Endodermal cell (in vitro differentiated cells): ENCODE measurements around the gene RYK. TPM values are rescaled to one million over a fixed set of nuclear protein-coding genes. Genes with fewer than 3 reads are reported as not detected.
A peak's percentile ranks its signal among the peaks of the same experiment; 100 is the strongest.

ENCODE experiments used
- DNase-seq: peaks from one replicate; pipeline ENCODE4 v3.0.0-alpha.2; 2017
- H3K27ac ChIP-seq: 2 replicates; pipeline ENCODE4 v1.5.1; 2013; ENCODE audit warnings: mild to moderate bottlenecking, low read depth, low read length, moderate library complexity
- H3K27me3 ChIP-seq: 2 replicates; pipeline ENCODE4 v1.6.1; 2013; ENCODE audit warnings: mild to moderate bottlenecking, low read length, moderate library complexity; ENCODE audit not compliant: insufficient read depth, control insufficient read depth, poor library complexity, severe bottlenecking
- H3K36me3 ChIP-seq: 2 replicates; pipeline ENCODE4 v1.7.0; 2013; ENCODE audit warnings: mild to moderate bottlenecking, low read length, moderate library complexity; ENCODE audit not compliant: control insufficient read depth, insufficient read depth
- H3K4me1 ChIP-seq: one replicate; pipeline ENCODE4 v1.7.0; 2013; ENCODE audit warnings: low read length; ENCODE audit not compliant: control insufficient read depth, insufficient read depth
- H3K4me3 ChIP-seq: 2 replicates; pipeline ENCODE4 v1.5.1; 2013; ENCODE audit warnings: mild to moderate bottlenecking, low read length, moderate library complexity
- H3K9ac ChIP-seq: 2 replicates; pipeline ENCODE4 v1.6.1; 2013; ENCODE audit warnings: mild to moderate bottlenecking, low read length, moderate library complexity; ENCODE audit not compliant: poor library complexity, severe bottlenecking; ENCODE audit errors: extremely low read depth
- H3K9me3 ChIP-seq: 2 replicates; pipeline ENCODE4 v1.6.1; 2013; ENCODE audit warnings: mild to moderate bottlenecking, low read length, moderate library complexity; ENCODE audit not compliant: control insufficient read depth
- H3K27ac Mint-ChIP-seq: 2 replicates; pipeline ENCODE4 v1.8.0; 2020; ENCODE audit warnings: mixed read lengths
- H3K27me3 Mint-ChIP-seq: 2 replicates; pipeline ENCODE4 v1.8.0; 2021; ENCODE audit warnings: mild to moderate bottlenecking, mixed read lengths; ENCODE audit not compliant: insufficient read depth
- H3K36me3 Mint-ChIP-seq: 2 replicates; pipeline ENCODE4 v1.8.0; 2020; ENCODE audit warnings: low read depth, mixed read lengths
- H3K4me1 Mint-ChIP-seq: 2 replicates; pipeline ENCODE4 v1.8.0; 2020; ENCODE audit warnings: mixed read lengths
- H3K4me3 Mint-ChIP-seq: 2 replicates; pipeline ENCODE4 v1.8.0; 2020; ENCODE audit warnings: mild to moderate bottlenecking, moderate library complexity, mixed read lengths
- H3K9me3 Mint-ChIP-seq: 2 replicates; pipeline ENCODE4 v1.8.0; 2020; ENCODE audit warnings: mild to moderate bottlenecking, mixed read lengths
- WGBS, 2 experiments: methylation state at CpG; one replicate each; pipeline versions ENCODE4 v1.1.5 to v1.1.7; 2013; ENCODE audit warnings: missing lambda C conversion rate in 2 of 2, mixed read lengths in 1 of 2; ENCODE audit not compliant: insufficient coverage in 1 of 2, insufficient read length in 1 of 2; 5-methylcytosine and 5-hydroxymethylcytosine counted together
- long read RNA-seq, 4 experiments: library from polyadenylated mRNA in 2 of 4; library from RNA in 1 of 4; library from capped mRNA in 1 of 4; stranded (forward) in 3 of 4; unstranded in 1 of 4; transcript quantifications; one replicate each; pipeline ENCODE4 v2.0.0, GENCODE V29; 2020 to 2021; ENCODE audit warnings: inconsistent platforms in 1 of 4
- polyA plus RNA-seq, 2 experiments: library from polyadenylated mRNA; stranded (reverse); fragments of 50-300 nt; gene quantifications; one replicate each; pipeline ENCODE4 v1.2.3, GENCODE V29; 2013
- total RNA-seq, 2 donors: library from RNA; stranded (reverse); fragmentation: NEBNext Ultra II Directional in 1 of 2; extraction: Animal tissue kit (Norgen Biotek cat#: 25700) in 1 of 2; gene quantifications; 2 replicates in 1 of 2; 3 replicates in 1 of 2; pipeline ENCODE4 v1.2.1, GENCODE V29; 2021
- TF ChIP-seq, protein P1 (sequence below): fragments of 200-600 bp; sonication (generic); conservative IDR thresholded peaks from 2 replicates; pipeline ENCODE4 v1.5.0; 2021; ENCODE audit warnings: antibody characterized with exemption, mild to moderate bottlenecking

Gene RYK
- total RNA-seq, result 10 to 100 TPM; 79.2 to 85.5 TPM
- 70.3 TPM for polyA plus RNA-seq (2013, experiment 1 of 2)
- polyA plus RNA-seq (2013, experiment 2 of 2), result 63.3 TPM
- long read RNA-seq, experiment 1, full-length matches to known transcripts, result 5 of 14 reads
- long read RNA-seq, experiment 1, partial matches to known transcripts, result 7 of 14 reads
- long read RNA-seq, experiment 1, other reads (novel, unspliced or antisense), result 2 of 14 reads
- long read RNA-seq, experiment 2, full-length matches to known transcripts, result 121 of 134 reads
- long read RNA-seq, experiment 2, partial matches to known transcripts, result 5 of 134 reads
- long read RNA-seq, experiment 2, other reads (novel, unspliced or antisense), result 8 of 134 reads
- long read RNA-seq, experiment 3, transcript RYK-201 (15 exons, 2,667 nt), result major isoform, 7 of 21 reads
- long read RNA-seq, experiment 3, partial matches to known transcripts, result 9 of 21 reads
- long read RNA-seq, experiment 3, other reads (novel, unspliced or antisense), result 1 of 21 reads
- long read RNA-seq, experiment 4, result 0 reads

- Histone ChIP-seq H3K9me3 (peaks cover 19% of the 10 kb centered on the region), H3K27ac (peak within 1 kb of the TSS; percentile 61), H3K27me3 (no peaks in the 10 kb centered on the region), H3K9ac (peak within 1 kb of the TSS; percentile 62), H3K36me3 (peaks cover 8% of the 10 kb centered on the region), H3K4me3 (peak within 1 kb of the TSS; percentile 88), H3K4me1 (peaks cover 11% of the 10 kb centered on the region)
- peak; percentile 94 for DNase-seq
- TF ChIP-seq, protein P1, sequence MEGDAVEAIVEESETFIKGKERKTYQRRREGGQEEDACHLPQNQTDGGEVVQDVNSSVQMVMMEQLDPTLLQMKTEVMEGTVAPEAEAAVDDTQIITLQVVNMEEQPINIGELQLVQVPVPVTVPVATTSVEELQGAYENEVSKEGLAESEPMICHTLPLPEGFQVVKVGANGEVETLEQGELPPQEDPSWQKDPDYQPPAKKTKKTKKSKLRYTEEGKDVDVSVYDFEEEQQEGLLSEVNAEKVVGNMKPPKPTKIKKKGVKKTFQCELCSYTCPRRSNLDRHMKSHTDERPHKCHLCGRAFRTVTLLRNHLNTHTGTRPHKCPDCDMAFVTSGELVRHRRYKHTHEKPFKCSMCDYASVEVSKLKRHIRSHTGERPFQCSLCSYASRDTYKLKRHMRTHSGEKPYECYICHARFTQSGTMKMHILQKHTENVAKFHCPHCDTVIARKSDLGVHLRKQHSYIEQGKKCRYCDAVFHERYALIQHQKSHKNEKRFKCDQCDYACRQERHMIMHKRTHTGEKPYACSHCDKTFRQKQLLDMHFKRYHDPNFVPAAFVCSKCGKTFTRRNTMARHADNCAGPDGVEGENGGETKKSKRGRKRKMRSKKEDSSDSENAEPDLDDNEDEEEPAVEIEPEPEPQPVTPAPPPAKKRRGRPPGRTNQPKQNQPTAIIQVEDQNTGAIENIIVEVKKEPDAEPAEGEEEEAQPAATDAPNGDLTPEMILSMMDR, result no peak
- peaks cover 12% of the 10 kb centered on the region for H3K36me3 Mint-ChIP-seq
- 1 to 5% methylated on average over 30 to 59 of the region's 59 CpGs for WGBS, 2 experiments
- no peaks in the 10 kb centered on the region for H3K27me3 Mint-ChIP-seq
- H3K4me3 Mint-ChIP-seq, result peak within 1 kb of the TSS; percentile 85
- H3K27ac Mint-ChIP-seq, result peak within 1 kb of the TSS; percentile 92
- peaks cover 31% of the 10 kb centered on the region for H3K4me1 Mint-ChIP-seq
- H3K9me3 Mint-ChIP-seq, result peaks cover 10% of the 10 kb centered on the region
These were observed at the start of gene RYK for GRCh38 chr3:134250717-134251220. RYK (minus strand) TSS chr3:134250859; CDS start chr3:134250654, 205 bp downstream.

GRCh38 chr3:134299888-134300206 is 49.2 kb upstream of the RYK start:
- no peak for DNase-seq
- no peaks in the 10 kb centered on the region for H3K36me3 Mint-ChIP-seq
- no peaks in the 10 kb centered on the region for H3K36me3 ChIP-seq
- H3K27me3 ChIP-seq, result no peaks in the 10 kb centered on the region
- peaks cover 9% of the 10 kb centered on the region for H3K4me1 Mint-ChIP-seq
- H3K27ac ChIP-seq, result peak overlapping the region; percentile 11
- H3K9me3 Mint-ChIP-seq, result peaks cover 7% of the 10 kb centered on the region
- WGBS, 2 experiments, result 89 to 100% methylated on average over 1 of the region's 1 CpG
- H3K9me3 ChIP-seq, result peaks cover 10% of the 10 kb centered on the region
- no peaks in the 10 kb centered on the region for H3K27me3 Mint-ChIP-seq
- H3K9ac ChIP-seq, result no peak overlapping the region
- TF ChIP-seq, protein P1, result peak; percentile 10
- no peaks in the 10 kb centered on the region for H3K4me1 ChIP-seq
- no peak overlapping the region for H3K4me3 ChIP-seq
- no peak overlapping the region for H3K4me3 Mint-ChIP-seq
- H3K27ac Mint-ChIP-seq, result no peak overlapping the region

DNA sequence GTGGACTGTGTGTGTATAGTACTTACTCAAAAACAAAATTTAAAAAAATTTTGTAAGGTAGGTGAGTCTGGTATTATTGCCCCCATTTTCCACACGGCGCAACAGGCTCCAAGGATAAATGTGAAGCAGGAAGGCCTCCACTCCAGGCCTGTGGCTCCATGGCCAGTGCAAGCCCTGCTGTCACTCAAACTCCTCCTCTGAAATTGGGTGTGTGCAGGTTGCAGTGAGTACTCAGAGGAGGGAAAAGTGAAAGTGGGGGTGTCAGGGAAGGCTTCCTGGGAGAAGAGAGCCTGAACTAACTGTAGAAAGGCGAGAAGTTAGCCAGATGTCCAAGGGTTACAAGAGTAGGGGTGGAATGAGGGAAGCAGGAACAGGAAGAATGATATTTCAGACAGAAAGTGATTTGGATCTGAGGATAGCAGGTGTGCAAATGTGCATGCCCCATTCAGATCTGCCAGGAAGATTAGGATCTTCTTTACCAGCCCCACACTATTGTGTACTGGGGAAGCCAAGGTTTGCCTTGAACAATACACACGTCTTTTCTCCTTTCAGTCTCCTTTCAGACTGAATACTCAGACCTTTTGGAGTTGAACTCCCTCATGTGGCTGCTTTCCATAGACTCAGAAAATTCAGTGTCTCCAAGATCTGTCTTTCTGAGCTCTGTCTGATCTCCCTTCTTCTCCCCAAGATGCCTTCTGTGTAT is 48.7 kb upstream of the RYK start:
- Histone ChIP-seq H3K27ac (peak overlapping the region; percentile 11), H3K9ac (no peak overlapping the region), H3K4me3 (no peak overlapping the region), H3K4me1 (no peaks in the 10 kb centered on the region), H3K36me3 (no peaks in the 10 kb centered on the region), H3K27me3 (no peaks in the 10 kb centered on the region), H3K9me3 (peaks cover 10% of the 10 kb centered on the region)
- Mint-ChIP-seq H3K4me3 (no peak overlapping the region), H3K9me3 (peaks cover 7% of the 10 kb centered on the region), H3K27me3 (no peaks in the 10 kb centered on the region), H3K27ac (peak overlapping the region; percentile 76), H3K36me3 (no peaks in the 10 kb centered on the region), H3K4me1 (peaks cover 4% of the 10 kb centered on the region)
- peak; percentile 51 for DNase-seq
- TF ChIP-seq, protein P1, result peak; percentile 67
- WGBS, 2 experiments, result 91 to 100% methylated on average over 3 to 4 of the region's 4 CpGs
